AG04450 (cell line): ENCODE measurements around the gene EPB41L5. TPM values are rescaled to one million over a fixed set of nuclear protein-coding genes. Genes with fewer than 3 reads are reported as not detected.
"Not testable (repeated sequence)": the region's sequence is repeated elsewhere in the genome, so short reads cannot be mapped to it uniquely, and the experiment has no call there.

Source experiments
- CTCF ChIA-PET: fragments of 300-600, 350-600 bp; formaldehyde crosslinking; extraction: SDS; loops from one replicate; lab custom pipeline; 2022; ENCODE audit warnings: antibody characterized with exemption, inconsistent platforms; lab: Charles Lee
- POLR2A ChIA-PET: fragments of 350-600 bp; formaldehyde crosslinking; extraction: SDS; loops from one replicate; lab custom pipeline; 2021; ENCODE audit warnings: antibody characterized with exemption, inconsistent platforms; lab: Yijun Ruan, JAX
- DNase-seq: peaks from one replicate; pipeline ENCODE4 v3.0.0-alpha.2; 2011; ENCODE audit warnings: low read depth, low spot score
- H3K27ac ChIP-seq: one replicate; pipeline ENCODE4 v1.5.1; 2012; ENCODE audit warnings: low read depth, low read length, control low read depth
- H3K27me3 ChIP-seq: one replicate; pipeline ENCODE4 v1.6.0; 2012; ENCODE audit warnings: low read length; ENCODE audit not compliant: control insufficient read depth, insufficient read depth
- H3K4me3 ChIP-seq: 2 replicates; pipeline ENCODE4 v1.5.1; 2011; ENCODE audit warnings: mild to moderate bottlenecking, low read depth, low read length, control low read depth
- H3K9me3 ChIP-seq: 2 replicates; pipeline ENCODE4 v1.5.1; 2012; ENCODE audit warnings: low read length; ENCODE audit not compliant: control insufficient read depth, insufficient read depth
- CTCF ChIP-seq: IDR thresholded peaks from 2 replicates; pipeline ENCODE4 v1.5.1; 2011; ENCODE audit warnings: low read depth, low read length, control low read depth, inconsistent platforms
- polyA plus RNA-seq: library from polyadenylated mRNA; depleted of rRNA; stranded (reverse); fragments of >200 nt; gene quantifications from 2 replicates; pipeline ENCODE4 v1.2.3, GENCODE V29; 2011

The EPB41L5 gene
- polyA plus RNA-seq, 1 experiment, result 17.1 TPM

- H3K27ac ChIP-seq, result no peak overlapping the region
- peaks cover 3% of the 10 kb centered on the region; the same call in 1 of the 2 replicates for H3K9me3 ChIP-seq
- CTCF ChIA-PET, result no interaction called here
- no peak overlapping the region for H3K4me3 ChIP-seq
- TF ChIP-seq CTCF, result no peak
- POLR2A ChIA-PET, result no interaction called here
- H3K27me3 ChIP-seq, result no peaks in the 10 kb centered on the region
- no peak for DNase-seq
These were observed 16.7 kb upstream of the EPB41L5 start for GRCh38 chr2:119996148-119996547.

GRCh38 chr2:119996896-119997891 is 15.7 kb upstream of the EPB41L5 start:
- POLR2A ChIA-PET, CTCF ChIA-PET, DNase-seq, H3K27ac ChIP-seq, H3K27me3 ChIP-seq, H3K9me3 ChIP-seq, H3K4me3 ChIP-seq: not testable (repeated sequence)

GRCh38 chr2:120001471-120001870 is 11.4 kb upstream of the EPB41L5 start:
- H3K27ac ChIP-seq, result no peak overlapping the region
- CTCF ChIA-PET, result no interaction called here
- DNase-seq, result no peak
- peaks cover 3% of the 10 kb centered on the region; the same call in 1 of the 2 replicates for H3K9me3 ChIP-seq
- no peaks in the 10 kb centered on the region for H3K27me3 ChIP-seq
- H3K4me3 ChIP-seq, result no peak overlapping the region
- no peak for TF ChIP-seq CTCF
- POLR2A ChIA-PET, result no interaction called here

GRCh38 chr2:120004254-120004653 is 8.6 kb upstream of the EPB41L5 start:
- H3K27ac ChIP-seq, result no peak overlapping the region
- no peaks in the 10 kb centered on the region for H3K9me3 ChIP-seq
- no peaks in the 10 kb centered on the region for H3K27me3 ChIP-seq
- DNase-seq, result no peak
- POLR2A ChIA-PET, result no interaction called here
- CTCF ChIA-PET, result interaction anchor here (1.5 kb wide), 1 partner anchor 171 kb away, joined by 6 read pairs; no protein-coding TSS in a partner anchor
- no peak overlapping the region for H3K4me3 ChIP-seq
- no peak for TF ChIP-seq CTCF

- Histone ChIP-seq H3K27ac (no peak overlapping the region), H3K27me3 (no peaks in the 10 kb centered on the region), H3K9me3 (no peaks in the 10 kb centered on the region), H3K4me3 (no peak overlapping the region)
- TF ChIP-seq CTCF, result no peak
- DNase-seq, result no peak
- ChIA-PET POLR2A (no interaction called here), CTCF (interaction anchor here (0.8 to 1.2 kb wide), 2 partner anchors 170 to 1085 kb away, joined by 3 read pairs; no protein-coding TSS in a partner anchor)
These were observed 6.9 kb upstream of the EPB41L5 start for GRCh38 chr2:120005834-120006521.
